Activated CD4-positive, alpha-beta T cell treated with anti-CD3 and anti-CD28 coated beads for 1 hour (primary cell): ENCODE data around the gene TLE4.
"Not testable (repeated sequence)": the region's sequence is repeated elsewhere in the genome, so short reads cannot be mapped to it uniquely, and the experiment has no call there.

ENCODE experiments used
- DNase-seq: peaks from one replicate; pipeline ENCODE4 v3.0.0-alpha.2; 2020

Gene TLE4

DNA sequence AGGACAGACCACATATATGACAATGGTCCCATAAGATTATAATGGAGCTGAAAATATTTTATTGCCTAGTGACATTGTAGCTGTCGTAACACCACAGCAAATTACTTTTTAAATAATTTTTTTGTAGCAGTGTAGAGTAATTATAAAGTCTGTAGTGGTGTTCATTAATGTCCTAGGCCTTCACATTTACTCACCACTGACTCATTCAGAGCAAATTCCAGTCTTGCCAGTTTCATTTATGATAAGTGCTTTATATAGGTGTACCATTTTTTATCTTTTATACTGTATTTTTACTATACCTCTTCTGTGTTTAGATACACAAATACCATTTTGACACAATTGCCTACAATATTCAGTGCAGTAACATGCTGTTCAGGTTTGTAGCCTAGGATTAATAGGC is 67.6 kb downstream of the TLE4 start:
- no peak for DNase-seq

DNA sequence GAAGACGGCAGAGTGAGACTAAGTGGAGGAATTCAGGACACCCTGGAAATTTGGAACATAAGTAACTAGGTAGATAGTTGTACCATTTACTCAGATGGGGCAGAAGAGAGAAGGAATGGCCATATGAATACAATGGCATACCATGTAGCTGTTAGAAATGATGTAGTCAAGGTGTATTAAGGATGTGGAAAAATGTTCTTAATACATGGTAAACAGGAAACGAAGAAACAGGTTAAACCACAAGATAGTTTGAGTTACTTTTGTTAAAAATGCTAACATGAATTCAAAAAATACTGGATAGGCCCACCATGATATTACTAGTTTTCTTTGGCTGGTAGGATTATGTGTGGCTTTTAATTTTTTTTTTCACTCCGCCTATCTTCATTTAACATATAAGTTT is 68.3 kb downstream of the TLE4 start:
- DNase-seq = not testable (repeated sequence)

DNA sequence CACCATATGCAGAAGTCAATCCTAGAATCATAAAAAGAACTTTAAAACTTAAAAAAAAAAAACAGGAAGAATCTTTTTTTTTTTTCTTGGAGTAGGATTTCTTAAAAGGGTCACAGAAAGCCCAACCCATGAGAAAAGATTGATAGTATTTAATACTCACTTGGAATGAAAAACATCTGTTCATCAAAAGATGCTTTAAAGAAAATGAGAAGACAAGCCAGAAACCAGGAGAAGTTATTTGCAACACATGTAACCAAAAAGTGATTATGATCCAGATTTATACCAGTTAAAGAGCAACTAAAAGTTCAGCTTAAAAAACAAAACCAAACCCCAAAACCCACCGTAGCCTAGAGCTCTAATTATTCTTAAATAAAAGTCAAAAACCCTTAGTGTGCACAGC is 69.3 kb downstream of the TLE4 start:
- no peak for DNase-seq

DNA sequence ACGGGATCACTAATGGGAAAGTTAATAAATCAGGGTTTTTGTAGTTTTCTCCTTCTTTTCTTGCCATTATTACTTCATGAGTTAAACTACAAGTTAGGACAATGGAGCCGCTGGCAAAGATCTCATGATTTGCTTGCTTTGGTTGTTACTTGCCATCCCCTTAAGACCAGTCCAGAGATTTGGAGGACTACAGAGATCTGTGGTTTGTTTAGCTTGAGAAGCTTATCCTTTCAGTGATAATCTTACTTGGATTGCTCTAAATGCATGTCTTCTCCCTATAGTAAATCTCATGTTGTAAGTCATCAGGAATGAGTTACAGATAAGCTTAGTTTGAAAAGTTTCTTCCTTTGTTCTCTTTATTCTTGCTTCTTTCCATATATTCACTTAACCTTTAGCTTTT is 70.9 kb downstream of the TLE4 start:
- DNase-seq = no peak

DNA sequence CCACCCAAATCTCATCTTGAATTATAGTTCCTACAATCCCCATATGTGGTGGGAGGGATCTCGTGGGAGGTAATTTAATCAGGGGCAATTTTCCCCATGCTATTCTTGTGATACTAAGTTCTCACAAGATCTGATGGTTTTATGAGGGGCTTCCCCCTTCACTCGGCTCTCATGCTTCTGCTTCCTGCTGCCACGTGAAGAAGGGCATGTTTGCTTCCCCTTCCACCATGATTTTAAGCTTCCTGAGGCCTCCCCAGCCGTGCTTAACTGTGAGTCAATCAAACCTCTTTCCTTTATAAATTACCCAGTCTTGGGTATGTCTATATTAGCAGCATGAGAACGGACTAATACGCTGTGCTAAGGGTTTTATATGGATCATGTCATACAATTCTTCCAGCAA is 72.3 kb downstream of the TLE4 start:
- no peak for DNase-seq

DNA sequence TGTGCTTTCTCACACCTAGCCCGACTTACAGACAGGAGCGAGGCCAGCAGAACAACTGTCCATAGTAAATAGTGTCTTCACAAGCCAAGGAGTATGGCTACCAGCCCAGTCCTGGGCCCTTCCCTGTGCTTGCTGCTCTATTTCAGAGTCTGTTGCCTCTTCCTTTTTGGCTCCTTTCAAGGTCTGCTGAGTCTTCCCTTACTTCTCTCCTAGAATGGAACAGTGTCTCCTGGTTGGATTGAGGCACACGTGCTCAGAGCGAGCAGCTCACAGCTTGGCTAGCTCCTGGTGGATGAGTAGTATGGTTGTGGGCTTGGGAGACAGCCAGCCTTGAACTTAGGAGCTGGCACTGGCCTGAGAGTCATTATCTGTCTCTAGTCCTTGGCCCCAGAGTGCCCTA is 72.8 kb downstream of the TLE4 start:
- no peak for DNase-seq

DNA sequence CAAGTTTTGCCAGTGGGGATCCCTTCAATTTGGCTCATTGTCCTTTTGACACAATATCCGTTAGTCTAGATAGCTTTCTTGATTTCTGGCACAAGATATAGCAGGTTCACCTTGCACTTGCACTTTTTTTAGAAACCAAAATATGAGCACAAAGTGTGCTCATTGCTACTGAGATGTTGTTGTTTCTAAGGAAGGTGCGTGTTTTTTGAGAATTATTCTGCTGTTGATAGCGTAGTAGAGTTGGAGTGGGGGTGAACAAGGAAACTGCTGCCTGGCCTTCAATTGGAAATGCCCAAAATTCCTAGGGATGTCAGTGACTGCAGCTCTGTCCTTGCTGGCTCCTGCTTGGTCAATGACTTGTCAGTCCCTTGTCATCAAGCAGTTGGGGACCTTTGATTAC is 73.3 kb downstream of the TLE4 start:
- DNase-seq = no peak

DNA sequence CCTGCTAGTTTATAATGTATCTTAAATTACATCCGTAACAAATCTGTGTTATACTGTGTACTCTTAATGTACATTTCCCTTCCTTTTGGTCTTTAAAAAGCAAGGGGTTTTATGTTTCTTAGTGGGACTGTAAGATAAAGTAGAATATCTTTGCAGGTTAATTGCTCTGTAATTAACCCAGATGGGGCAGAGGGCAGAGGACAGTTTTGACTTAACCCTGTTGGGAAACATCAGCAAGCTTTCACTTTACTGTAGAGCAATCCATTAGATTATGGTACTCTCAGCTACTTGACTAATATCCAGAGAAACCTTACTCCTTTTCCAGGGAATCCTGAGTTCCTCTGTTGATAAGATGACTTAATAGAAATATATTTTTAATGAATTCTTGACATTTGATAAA is 74.3 kb downstream of the TLE4 start:
- no peak for DNase-seq

DNA sequence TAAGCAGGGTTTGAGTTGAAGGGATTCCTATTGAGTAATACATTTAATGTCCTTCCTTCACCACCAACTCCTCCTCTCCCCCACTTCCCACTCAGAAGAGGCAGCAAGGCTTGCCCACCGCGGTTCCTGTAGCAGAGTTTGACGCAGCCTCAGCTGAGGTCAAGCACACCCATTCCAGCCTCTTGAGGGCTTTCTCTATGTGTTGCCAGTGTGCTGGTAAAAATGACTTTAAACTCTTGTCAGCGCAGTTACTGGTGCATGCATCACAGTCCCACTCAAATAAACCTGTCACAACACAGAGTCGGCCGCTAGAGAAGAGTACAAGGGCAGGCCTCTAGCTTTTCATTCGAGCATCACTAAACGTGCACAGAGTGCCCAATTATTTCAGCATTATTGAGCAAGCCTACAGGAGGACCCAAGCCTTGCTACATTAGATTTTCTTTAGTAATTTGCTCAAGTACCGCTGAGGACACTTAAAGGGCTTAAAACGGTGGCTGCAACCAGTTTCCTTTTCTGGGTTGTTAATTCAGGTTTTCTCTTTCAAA is 79.6 kb downstream of the TLE4 start:
- no peak for DNase-seq

DNA sequence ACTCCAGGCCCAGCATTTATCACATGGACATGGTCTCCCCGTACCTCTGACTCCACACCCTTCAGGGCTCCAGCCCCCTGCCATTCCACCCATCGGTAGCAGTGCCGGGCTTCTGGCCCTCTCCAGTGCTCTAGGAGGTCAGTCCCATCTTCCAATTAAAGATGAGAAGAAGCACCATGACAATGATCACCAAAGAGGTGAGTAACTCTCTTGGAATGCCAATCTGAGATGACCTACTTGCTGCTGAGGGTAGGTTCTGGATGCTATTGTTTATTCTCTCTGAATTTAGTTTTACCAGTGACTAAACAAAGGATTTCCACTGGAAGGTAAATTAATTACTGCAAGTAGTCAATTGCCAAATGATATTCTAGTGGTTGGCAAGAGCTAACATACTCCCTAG is 80.8 kb downstream of the TLE4 start:
- no peak for DNase-seq

DNA sequence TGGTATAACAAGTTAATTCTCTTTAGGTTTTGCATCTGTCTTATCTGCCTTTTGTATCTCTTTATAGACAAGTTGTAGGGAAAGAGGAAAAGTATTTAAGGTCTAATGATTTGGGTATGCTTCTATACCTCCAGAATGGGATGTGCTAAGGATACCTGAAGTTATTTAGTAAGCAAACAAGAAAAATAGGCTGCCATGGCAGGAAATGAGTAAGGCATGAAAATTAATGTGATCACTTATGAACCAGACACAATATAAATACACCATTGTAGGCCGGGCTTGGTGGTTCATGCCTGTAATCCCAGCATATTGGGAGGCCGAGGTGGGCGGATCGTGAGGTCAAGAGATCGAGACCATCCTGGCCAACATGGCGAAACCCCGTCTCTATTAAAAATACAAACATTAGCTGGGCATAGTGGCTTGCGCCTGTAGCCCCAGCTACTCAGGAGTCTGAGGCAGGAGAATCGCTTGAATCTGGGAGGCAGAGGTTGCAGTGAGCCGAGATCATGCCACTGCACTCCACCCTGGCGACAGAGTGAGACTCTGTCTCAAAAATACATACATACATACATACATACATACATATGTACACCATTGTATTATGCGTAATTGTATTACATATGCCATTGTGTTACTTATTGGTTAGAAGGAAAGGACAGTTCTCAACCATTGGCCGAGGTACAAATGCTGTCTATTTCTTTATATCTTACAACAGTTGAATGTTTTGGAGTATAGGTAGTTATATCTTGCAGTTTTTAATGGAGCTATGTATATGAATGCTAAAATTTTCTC is 83.0 kb downstream of the TLE4 start:
- not testable (repeated sequence) for DNase-seq

DNA sequence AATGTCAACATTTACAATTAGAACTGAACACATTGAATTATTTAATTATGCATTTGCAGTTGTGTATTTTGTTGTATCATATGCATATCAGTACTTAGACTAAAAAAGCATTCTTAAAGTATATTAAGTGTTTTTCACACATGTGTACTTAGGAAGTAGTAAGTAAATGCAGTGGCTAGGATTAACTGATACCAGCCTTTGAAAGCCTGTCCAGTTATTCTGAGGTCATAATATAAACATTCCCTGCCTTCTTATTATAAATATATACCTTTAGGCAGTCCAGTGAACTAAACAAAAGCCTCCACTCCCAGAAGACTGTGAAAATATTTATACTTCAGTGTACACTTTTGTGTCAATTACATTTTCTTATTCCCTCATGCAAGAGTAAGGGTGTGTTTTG is 83.8 kb downstream of the TLE4 start:
- DNase-seq = no peak

DNA sequence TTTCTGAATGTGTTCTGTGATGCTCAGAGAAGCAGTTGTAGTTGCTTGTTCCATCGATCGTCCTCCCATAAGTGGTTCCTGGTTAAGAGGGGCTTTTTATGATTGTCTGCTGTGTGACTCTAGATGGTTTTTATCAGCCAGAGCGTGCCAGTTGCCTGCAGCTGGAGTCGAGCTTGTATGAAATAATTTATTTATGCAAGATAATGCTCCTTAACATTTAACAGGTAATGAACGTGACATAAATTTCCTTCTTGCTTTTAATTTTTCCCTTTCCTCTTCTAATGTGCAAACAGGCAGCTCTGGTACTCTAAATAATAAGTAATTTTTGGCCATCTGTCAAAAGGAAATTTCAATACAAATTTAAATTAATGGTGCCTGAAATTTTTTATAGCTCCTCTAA is 84.4 kb downstream of the TLE4 start:
- no peak for DNase-seq

DNA sequence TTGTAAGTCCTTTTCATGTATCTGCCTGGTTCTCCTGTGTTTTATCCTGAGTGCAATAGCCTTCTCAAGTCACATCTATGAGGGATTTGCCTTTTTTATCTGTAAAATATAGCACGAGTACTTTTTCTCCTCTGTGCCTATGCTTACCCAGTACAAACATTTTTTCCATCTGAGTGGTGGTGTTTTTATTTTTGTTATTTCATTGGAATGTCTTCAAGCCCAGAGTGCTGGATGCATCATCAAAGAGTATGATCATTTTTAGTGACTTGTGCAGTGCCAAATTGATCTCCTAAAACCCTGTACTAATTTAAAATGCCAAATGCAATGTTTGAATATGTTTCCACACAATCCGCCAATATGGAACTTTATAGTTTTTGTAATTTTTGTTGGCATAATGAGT is 86.1 kb downstream of the TLE4 start:
- DNase-seq = no peak

DNA sequence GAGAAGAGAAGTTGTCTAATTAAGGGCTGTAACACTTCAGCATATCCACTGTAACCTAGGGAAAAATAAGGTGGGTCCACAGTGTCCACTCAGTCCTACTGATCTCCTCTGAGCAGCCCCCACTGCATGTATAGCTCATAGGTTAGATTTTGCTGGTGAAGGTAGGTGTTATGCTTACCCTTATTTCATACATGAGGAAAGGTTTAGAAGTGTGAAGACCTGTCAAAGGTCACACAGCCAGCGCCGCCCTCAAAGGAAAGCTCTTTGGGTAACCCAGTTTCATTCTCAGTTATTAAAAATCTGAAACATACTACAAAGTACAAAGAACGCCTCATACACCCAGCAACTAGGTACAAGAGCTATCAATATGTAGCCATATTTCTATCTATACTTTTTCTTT is 87.2 kb downstream of the TLE4 start:
- no peak for DNase-seq

DNA sequence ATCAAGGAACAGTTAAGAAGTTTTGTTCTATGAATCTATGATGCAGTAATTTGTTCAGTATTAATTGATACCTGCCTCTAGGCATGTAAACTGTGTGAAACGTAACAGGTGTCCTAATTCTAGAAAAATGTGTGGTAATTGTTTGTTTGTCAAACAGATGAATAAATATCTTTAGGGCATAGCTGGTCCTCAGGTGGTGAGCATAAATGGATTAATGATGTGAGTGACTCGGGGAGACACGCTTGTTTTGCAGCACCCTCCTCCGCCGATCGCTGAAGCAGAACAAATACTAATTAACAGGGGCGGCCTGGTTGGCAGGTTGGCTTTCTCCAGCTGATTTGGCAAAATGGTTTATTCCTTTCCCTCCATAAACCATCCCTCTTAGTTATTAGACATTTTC is 88.8 kb downstream of the TLE4 start:
- no peak for DNase-seq

DNA sequence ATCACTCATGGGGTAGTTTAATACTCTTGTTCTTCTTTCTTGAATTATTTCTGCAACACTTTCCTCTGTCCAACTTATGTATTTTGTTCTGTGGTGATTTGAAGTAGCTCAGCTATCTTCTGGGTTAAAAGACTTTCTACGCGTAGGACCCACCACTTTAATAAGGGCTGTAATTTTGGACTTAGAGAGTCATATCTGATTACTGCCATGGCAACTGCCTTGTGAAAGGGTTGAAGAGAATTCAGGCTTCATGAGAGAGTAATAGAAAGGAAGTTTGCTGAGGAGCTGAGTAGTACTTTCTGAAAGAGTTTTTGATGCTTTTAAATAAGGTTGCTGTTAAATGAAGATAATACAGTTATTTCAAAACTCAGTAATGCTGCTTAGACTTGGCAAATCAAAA is 89.5 kb downstream of the TLE4 start:
- DNase-seq = no peak

DNA sequence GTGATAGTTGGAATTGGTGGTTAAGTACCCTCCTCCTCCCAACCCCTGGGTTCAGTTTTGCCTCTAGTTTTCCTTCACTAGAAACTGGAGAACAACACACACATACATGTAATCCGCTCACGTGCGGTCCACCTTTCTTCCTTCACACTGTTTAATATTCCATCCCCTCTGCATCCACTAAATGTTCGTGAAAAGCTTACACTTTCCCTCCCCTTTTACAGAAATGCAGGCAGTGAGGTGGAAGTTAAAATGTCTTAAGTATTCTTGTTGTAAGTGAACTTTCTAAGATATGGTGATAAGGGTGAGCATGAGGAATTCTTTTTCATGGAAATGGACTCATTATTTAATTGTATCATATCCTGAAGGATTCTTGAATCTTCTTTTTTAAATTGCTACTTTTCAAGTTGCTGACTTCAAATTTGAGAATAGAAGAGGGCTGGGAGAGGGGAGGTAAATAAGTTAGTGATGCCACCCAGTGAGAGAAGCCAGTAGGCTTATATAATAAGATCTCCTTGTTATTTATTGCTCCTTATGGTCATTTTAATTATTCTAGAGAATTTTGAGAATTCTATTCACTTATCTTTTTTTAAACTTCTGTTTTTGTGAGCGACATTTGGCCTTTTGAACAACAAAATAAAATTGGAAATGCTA is 90.2 kb downstream of the TLE4 start:
- no peak for DNase-seq

DNA sequence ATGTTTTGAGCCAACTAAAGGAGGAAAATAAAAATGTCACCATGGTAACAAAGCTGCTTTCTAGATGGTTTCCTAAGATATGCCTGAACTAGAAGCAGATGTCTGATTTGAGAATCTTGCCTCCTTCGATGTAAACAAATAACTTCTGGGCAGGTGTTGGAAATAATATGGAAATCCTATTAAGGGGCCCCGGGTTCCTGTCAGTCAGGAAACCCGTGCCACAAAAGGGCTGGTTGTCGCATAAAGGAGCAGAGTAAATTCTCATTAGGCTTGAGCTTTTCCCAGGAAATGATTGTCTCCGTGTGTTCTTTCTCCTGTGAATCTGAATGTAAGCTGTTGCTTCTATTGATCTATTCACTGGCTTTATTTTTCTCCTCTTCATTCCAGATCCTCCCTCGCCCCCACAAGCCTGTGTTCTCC is 90.8 kb downstream of the TLE4 start:
- DNase-seq = no peak

DNA sequence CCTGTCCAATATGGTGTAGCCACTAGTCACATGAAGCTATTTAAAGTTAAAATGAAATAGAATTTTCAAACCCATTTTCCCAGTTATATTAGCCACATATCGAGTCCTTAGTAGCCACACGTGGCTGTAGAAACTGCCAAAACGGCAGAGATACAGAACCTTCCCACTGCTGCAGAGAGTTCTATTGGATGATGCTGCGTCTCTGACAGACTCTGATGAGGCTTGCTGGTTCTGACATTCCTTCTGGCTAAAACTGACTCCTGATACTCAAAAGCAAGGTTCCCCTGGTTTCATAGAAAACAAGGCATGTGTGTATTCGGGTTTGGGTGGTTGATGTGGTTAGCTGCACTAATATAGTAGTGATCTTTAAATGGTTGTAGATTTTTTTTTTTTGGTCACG is 91.5 kb downstream of the TLE4 start:
- DNase-seq = no peak

DNA sequence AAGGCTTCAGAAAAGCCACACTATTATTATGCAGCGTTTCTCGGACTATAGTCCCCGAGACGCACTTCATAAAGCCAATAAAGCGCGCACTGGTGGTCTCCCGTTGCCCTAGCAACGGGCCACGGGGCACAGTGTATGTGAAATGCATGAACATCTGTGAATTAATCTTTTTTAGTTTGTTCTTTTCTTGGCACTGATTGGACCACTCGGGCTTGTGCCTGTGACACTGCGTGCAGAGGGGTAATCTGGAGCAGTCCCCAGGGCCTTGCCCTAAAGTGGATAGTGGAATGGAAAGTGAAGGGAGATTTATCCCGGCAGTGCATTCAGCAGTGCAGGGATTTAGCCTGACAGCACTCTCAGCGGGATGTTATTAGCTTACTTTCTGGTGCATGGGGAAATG is 92.1 kb downstream of the TLE4 start:
- no peak for DNase-seq

DNA sequence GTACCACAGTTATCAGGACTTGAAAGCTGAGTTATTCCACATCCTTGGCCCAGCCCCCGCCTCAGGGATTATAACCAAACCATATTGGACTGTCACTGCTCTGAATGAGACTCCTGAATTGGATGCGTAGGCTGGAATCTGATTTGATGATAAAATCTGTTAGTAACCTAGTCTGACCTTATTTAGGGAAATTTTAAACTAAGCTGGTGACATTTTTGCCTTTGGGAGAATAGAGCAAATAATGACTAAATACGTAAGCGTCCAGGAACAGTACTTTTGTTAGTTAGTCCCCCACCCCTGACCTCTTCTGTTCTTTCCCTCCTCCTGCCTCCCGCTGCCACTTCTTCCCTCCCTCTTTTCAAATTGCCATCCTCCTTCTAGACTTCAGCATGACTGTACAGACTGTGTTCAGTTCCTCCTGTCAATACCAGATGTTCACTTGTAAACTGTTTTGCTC is 92.6 kb downstream of the TLE4 start:
- DNase-seq = no peak

DNA sequence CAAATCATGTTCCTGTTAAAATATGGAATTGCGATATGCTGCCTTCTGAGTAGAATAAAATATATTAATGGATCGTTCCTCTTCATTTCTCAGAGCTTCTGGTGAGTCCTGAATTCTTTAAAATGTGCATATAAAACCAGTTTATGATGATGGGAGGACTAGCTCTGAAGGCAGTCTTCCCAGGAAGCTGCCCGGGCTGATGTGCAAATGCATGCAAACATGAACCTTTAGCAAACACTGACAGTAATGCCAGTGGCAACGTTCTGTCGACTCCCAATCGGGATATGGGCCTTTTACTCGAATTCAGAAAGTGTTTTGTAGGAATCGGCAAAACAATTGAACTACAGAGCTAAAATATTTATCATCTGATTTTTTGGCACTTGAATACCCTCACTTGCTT is 93.6 kb downstream of the TLE4 start:
- no peak for DNase-seq

DNA sequence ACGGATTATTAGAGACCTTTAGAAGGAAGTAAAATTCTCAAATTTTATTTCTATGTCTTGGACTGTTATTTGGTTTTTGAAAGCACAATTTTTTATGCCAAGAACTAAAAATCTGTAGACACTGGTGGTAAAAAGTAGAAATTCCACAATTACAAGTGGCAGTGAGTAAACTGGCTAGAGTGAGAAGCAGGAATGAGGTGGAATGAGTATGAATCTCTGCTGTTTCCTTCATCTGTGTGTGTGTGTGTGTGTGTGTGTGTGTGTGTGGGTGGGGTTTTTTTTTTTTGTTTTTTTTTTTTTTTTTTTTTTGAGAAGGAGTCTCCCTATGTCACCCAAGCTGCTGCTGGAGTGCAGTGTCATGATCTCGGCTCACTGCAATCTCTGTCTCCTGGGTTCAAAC is 94.2 kb downstream of the TLE4 start:
- no peak for DNase-seq

DNA sequence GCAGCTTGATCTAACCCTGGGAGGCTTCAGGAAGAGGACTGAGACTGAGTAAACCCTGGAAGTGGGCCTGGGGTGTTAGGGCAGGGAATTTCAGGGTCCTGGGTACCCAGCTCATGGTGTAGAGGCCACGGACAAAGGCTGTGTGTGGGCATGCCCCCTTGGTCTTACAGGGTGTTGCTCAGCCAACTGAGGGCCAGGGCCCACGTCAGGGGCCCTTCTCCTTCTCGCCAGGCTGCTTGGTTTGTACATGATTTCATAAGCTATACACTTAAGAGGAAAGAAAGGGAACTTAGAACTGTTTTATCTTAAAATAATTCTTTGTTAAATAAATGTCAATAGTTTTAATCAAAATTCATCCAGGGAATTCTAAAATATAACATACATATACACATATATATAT is 95.4 kb downstream of the TLE4 start:
- DNase-seq = no peak
